ENCODE data around the gene VAC14. TPM values are rescaled to one million over a fixed set of nuclear protein-coding genes. Genes with fewer than 3 reads are reported as not detected.
A peak's percentile ranks its signal among the peaks of the same experiment; 100 is the strongest.

The VAC14 gene
- total RNA-seq, 1 donor from 2014 or later: 38.4 TPM

GRCh38 chr16:70772493-70772892 is 28.5 kb downstream of the VAC14 start:
- Mint-ChIP-seq H3K36me3 (ENCODE audit: insufficient read depth) (peaks cover 5% of the 10 kb centered on the region), H3K4me3 (ENCODE audit: low read depth) (no peak overlapping the region), H3K27me3 (no peaks in the 10 kb centered on the region), H3K4me1 (ENCODE audit: low read depth) (no peaks in the 10 kb centered on the region), H3K9me3 (ENCODE audit: low read depth) (no peaks in the 10 kb centered on the region), H3K27ac (no peak overlapping the region)
- DNase-seq (ENCODE audit: low spot score, unreplicated experiment): no peak
- TF ChIP-seq CTCF (IDR thresholded peaks at IDR 0.05; ENCODE audit: unreplicated experiment): no peak

GRCh38 chr16:70770626-70771552 is 30.1 kb downstream of the VAC14 start:
- Mint-ChIP-seq H3K4me3 (ENCODE audit: low read depth) (no peak overlapping the region), H3K27me3 (no peaks in the 10 kb centered on the region), H3K27ac (no peak overlapping the region), H3K36me3 (ENCODE audit: insufficient read depth) (peaks cover 5% of the 10 kb centered on the region), H3K4me1 (ENCODE audit: low read depth) (no peaks in the 10 kb centered on the region), H3K9me3 (ENCODE audit: low read depth) (no peaks in the 10 kb centered on the region)
- peak; percentile 61 for DNase-seq (ENCODE audit: low spot score, unreplicated experiment)
- TF ChIP-seq CTCF (IDR thresholded peaks at IDR 0.05; ENCODE audit: unreplicated experiment): peak; percentile 90

- Mint-ChIP-seq H3K27me3 (no peaks in the 10 kb centered on the region), H3K9me3 (ENCODE audit: low read depth) (no peaks in the 10 kb centered on the region), H3K4me1 (ENCODE audit: low read depth) (no peaks in the 10 kb centered on the region), H3K4me3 (ENCODE audit: low read depth) (no peak overlapping the region), H3K36me3 (ENCODE audit: insufficient read depth) (peaks cover 5% of the 10 kb centered on the region), H3K27ac (no peak overlapping the region)
- no peak for TF ChIP-seq CTCF (IDR thresholded peaks at IDR 0.05; ENCODE audit: unreplicated experiment)
- no peak for DNase-seq (ENCODE audit: low spot score, unreplicated experiment)
Measured at GRCh38 chr16:70770291-70770625, 30.7 kb downstream of the VAC14 start.

- Mint-ChIP-seq H3K36me3 (ENCODE audit: insufficient read depth) (peaks cover 5% of the 10 kb centered on the region), H3K4me1 (ENCODE audit: low read depth) (no peaks in the 10 kb centered on the region), H3K27me3 (no peaks in the 10 kb centered on the region), H3K27ac (no peak overlapping the region), H3K9me3 (ENCODE audit: low read depth) (no peaks in the 10 kb centered on the region), H3K4me3 (ENCODE audit: low read depth) (no peak overlapping the region)
- TF ChIP-seq CTCF (IDR thresholded peaks at IDR 0.05; ENCODE audit: unreplicated experiment): no peak
- no peak for DNase-seq (ENCODE audit: low spot score, unreplicated experiment)
Measured at GRCh38 chr16:70769761-70770160, 31.2 kb downstream of the VAC14 start.

GRCh38 chr16:70769131-70769530 is 31.8 kb downstream of the VAC14 start:
- TF ChIP-seq CTCF (IDR thresholded peaks at IDR 0.05; ENCODE audit: unreplicated experiment): no peak
- Mint-ChIP-seq H3K9me3 (ENCODE audit: low read depth) (no peaks in the 10 kb centered on the region), H3K27ac (no peak overlapping the region), H3K4me1 (ENCODE audit: low read depth) (no peaks in the 10 kb centered on the region), H3K4me3 (ENCODE audit: low read depth) (no peak overlapping the region), H3K27me3 (no peaks in the 10 kb centered on the region), H3K36me3 (ENCODE audit: insufficient read depth) (peaks cover 5% of the 10 kb centered on the region)
- no peak for DNase-seq (ENCODE audit: low spot score, unreplicated experiment)
